Epidermal melanocyte (primary cell): ENCODE results near the gene TEX44.
"Not testable (repeated sequence)": the region's sequence is repeated elsewhere in the genome, so short reads cannot be mapped to it uniquely, and the experiment has no call there.

Experiments used
- DNase-seq: peaks from one replicate; pipeline ENCODE4 v3.0.0; 2011; ENCODE audit warnings: low spot score; ENCODE audit not compliant: insufficient read length

The TEX44 gene

DNA sequence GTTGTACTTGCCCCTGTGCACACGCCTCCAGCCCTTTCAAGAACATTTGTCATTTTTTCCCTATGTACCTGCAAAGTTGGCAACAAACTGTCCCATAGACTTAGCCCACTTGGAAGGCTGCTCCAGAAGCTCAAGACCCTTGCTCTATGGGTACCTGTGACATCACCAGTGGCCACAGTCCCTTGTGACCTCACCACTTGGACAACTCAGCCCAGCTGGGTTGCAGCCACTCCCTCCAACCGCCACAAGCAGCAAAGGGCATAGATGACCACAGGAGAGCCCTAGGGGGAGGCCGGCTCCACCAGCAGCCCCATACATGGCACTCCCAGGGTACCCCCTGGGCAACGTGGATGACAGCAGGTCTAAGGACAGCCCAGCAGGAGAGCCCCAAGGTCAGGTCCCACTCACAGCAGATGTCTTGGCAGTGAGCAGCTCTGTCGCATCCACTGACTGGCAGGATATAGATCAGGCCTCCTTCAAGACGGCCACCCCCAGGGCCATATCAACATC is at the start of gene TEX44:
Gene TEX44 (plus strand): TSS at position 229 of the 510 bp plus-strand sequence. CDS start 88 bp downstream, at position 317.
- DNase-seq: no peak

DNA sequence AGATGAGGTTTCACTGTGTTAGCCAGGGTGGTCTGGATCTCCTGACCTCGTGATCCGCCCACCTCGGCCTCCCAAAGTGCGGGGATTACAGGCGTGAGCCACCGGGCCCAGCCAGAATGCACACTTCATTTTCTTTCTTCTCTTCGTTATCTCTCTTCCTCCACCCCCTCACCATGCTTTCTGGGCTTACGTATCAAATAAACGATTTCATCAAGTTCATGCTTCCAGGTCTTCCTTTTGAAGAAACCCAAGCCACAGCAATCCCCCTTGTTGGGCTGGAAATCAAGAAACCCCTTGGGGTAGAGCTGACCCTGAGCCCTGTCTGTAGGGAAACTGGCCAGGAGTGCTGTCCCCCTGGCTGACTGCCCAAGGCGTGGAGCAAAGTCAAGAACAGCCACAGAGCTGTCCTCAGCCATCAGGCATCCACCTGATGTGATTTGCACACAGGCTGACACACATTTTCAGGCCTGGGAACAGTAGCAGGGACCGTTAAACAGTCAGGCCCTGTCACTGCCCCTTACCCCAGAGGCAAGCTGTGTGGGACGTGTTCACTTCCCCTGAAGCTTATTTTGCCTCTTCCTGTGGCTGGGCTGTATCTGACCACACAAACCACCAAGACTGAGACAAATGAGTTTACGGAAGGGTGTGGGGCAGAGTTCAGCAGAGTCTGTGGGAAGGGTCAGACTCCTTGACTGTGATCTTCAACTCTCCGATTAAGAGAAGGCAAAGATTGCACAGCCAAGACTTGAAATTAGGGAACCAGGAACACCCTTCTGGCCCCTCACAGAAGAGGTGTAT is 47.4 kb upstream of the TEX44 start:
- DNase-seq: no peak

DNA sequence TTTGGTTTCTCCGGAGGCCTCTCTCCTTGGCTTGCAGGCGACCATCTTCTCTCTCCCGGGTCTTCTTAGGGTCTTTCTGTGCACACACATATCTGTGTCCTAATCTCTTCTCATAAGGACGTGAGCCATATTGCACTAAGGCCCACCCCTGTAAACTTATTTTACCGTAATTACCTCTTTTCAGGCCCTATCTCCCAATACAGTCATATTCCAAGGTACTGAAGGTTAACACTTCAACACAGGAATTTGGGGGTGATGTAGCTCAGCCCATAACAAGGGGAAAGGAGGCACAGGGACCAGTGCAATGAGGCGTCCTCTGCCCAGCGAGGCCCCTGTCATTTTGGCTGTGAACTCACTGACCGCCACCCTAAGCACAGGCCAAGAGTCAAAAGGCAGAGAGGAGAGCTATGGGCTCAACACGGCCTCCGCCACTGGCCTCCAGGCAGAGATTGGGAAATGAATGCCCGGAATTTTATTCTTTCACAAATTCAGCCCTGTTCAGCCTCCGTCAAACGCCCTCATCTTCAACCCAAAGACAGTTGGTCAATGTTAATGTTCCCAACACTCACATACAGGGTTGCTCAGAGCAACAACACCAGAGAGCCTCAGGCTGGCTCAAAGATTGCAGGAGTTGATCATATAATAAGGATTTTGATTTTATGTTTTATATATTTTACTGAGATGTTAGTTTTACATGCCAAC is 46.5 kb upstream of the TEX44 start:
- no peak for DNase-seq

DNA sequence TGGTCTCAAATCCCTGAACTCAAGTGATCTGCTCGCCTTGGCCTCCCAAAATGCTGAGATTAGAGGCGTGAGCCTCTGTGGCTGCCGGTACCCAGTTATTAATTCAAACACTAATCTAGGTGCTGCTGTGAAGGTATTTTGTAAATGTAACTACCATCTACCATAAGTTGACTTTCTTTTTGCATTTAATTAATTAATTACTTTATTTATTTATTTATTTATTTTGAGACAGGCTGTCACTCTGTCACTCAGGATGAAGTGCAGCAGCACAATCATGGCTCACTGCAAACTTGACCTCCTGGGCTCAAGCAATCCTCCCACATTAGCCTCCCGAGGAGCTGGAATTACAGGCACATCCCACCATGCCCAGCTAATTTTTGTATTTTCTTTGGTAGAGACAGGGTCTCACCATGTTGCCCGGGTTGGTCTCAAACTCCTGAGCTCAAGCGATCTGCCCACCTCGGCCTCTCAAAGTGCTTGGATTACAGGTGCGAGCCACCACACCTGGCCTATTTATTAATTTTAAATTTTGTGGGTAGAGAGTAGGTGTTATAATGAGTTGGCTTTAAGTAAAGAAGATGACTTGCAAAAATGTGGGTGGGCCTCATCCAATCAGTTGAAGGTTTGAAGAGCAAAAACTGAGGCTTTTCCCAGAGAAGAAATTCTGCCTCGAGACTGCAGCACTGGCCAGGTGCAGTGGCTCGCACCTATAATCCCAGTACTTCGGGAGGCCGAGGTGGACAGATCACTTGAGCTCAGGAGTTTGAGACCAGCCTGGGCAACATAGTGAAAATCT is 45.2 kb upstream of the TEX44 start:
- no peak for DNase-seq

DNA sequence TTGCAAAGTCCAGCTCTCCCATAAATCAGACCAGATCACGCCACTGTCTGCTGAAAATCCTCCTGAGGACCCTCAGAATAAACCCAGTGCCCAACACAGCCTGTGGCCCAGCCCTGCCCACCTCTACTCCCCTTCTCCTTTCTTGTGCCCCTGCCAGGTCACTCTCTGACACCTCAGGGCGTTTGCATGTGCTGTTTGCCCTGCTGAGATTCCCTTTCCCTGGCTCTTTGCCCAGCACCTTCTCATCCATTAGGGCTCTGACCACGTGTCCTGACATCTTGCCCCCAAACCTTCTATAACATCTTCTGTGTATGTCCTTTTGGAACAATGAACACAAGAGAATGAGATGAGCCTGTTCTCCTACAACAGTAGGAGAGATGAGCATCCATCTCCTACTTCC is 43.9 kb upstream of the TEX44 start:
- no peak for DNase-seq

DNA sequence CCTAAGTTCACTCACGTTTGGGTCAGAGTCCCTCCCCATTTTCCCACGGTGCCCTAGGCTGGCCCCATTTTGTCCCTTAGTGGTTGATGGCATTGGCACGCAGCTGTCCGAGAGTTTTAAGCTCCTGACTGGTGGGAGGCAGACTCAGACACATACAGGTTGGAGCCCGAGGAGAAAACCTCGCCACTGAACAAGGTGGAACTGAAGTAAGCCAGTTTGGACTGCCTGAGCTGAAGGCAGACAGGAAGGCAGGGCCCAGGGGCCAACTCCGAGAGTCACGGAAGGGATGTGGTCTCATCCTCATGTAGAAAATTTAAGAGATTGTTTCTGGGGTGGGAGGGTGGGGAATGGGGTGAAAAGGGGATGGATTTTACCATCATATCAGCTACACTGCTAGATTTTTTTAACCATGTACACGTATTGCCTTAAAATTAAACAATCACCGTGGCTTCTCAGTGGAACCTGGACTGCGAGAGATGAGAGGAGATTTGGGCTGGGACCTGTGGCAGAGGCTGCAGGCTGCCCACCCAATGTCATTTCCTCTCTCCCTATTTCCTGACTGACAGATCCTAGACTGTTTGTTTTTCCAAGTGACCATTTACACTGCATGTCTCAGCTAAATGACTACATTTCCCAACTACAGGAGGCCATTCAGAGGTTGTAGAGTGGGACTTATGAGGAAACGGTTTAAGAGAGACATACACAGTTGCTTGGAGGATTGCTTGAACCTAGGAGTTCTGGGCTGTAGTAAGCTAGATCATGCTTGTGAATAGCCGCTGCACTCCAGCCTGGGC is 43.0 kb upstream of the TEX44 start:
- DNase-seq: no peak

DNA sequence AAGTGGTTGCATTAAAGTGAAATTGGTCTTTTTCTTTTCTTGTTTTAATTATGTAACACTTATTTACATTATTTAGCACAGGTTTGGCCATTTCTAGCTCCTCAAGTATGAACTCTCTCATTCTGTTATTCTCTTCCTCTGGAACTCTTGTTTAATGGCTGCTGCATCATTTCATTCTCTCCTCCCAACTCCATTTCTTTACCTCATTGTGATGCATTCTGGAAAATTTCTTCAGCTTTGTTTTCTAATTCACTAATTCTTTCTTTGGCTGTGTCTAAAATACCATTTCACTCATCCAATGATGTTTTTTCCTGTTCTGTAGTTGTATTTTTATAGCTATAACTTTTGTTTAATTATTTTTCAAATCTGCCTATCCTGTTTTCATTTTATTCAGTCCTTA is 39.9 kb upstream of the TEX44 start:
- no peak for DNase-seq

DNA sequence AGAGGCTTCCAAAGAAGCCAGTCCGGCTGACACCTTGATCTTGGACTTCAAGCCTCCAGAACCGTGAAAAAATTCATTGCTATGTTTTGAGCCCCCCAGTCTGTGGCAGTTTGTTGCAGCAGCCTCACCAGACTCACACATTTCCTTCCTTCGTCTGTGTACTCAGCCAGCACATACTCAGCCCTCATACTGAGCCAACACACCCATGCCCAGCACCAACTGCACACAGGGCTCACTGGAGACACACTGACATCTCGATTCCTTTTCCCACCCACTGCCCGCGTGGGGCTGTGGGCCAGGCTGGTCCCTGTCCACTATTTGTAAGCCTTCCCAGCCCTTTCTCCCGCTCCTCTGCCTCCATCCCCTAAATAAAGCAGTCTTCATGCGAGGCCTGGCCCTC is 38.3 kb upstream of the TEX44 start:
- no peak for DNase-seq

DNA sequence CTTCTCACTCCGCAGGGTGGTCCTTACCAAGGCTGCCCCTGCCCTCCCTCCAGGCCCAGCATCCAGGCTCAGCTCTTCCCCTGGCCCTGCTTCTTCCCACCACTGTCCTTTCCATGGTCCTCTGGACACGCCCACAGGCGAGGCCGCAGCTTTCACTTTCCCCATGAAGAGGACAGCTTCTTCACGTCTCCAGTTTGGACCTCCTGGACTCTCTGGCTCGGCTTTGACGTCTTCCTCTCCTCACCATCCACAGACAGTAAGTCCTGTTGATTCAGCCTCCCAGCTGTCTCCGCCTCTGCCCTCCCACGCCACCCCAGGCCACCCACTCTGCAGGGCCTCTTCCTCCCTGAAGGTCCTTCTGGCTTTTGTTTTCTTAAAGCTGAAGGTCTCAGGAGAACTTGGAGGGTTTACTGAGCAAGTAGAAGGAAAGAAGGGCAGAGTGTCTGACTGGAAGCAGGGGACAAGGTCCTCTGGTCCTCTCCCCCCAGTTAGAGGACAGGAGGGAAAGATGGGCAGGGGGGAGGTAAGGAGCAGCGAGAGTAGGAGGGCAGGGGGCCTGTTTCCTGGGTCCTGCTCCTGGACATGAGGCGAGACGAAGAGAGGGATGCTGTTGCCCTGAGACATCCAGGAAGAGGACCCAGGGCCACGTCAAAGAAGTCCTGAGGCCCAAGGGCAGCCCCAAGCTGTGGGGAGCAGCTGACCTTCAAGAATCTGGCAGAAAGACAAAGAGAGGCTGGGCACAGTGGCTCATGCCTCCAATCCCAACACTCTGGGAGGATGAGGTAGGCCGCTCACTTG is 37.7 kb upstream of the TEX44 start:
- DNase-seq: no peak

DNA sequence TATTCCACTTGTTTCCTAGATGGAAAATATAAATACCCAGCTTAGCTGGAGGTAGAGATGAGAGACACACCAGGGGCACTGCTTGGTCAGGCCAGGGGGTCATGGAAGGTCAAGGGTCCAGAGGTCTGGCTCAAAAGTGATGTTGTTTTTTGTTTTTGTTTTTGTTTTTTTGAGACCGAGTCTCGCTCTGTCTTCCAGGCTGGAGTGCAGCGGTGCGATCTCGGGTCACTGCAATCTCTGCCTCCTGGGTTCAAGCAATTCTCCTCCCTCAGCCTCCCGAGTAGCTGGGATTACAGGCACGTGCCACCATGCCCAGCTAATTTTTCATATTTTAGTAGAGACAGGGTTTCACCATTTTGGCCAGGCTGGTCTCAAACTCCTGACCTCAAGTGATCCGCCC is 36.2 kb upstream of the TEX44 start:
- not testable (repeated sequence) for DNase-seq

DNA sequence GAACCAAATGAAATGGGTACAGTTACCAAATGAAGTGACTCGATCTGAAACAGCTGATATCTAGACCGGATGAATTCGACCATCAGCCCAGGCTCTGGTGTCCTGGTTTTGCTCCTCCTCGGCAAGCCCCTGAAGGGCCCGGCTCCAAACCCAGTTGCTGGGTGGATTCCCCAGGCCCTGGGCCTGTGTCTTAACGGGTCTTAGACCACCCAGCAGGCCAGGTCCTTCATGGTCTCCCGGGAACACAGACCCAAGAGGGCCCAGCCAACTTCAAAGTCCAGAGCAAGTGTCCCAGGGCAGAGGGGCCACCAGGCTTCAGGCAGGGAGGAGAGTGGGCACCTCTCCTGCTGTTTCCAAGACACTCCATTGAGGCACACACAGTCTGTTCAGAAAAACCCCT is 35.7 kb upstream of the TEX44 start:
- no peak for DNase-seq

DNA sequence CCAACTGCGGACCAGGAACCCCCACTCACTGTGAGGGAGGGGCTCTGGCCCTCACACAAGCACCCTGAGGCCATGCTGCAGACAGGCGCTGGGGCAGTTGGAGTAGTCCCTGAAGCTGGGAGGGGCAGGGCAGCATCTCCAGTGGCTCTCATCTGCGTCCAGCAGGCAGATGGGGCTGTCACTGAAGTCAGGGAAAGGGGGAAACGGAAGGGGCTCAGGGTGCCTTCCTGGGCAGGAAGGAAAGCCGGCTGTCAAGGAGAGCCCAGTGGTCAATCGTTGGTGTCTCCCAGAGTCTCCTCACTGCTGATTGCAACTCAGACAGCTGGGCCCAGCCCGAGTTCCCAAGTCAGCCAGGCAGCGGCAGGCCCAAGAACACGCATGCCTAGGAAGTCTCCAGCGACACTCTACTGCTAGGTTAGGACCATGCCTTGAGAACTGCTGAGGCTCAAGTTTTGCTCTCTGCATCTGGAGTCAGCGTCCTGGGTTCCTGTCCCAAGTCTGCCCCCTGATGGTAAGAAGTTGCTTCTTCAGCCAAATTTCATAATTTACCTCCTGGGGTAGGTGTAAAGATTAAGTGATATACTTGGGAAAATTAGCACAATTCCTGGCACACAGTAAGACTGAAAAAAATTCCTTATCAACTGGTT is 35.0 kb upstream of the TEX44 start:
- DNase-seq: peak; percentile 79

DNA sequence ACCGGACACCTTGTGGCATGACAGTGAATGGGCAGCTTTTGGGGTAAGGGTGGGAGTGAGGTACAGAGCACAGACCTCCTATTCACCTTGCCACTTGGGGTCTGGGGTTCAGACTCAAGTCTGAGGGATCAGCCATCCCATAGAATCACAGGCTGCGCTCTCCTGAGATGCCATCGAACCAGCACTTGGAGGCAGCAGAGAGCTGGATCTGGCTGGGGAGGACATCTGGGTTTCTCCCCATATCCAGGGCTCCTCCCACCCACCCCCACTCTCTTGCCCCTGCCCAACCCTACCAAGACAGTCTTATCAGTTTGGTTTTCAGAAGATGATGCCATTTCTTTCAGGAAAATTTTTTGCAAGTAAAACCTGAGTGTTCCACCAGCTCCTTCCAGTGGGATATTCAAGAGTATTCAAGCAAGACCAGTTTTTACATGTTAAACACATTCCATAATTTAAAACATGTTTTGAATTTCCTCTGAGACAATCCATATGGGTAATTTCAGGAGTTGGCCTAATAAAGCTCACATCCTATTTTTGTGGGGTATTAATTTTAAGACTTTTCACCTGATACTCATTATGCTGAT is 29.2 kb upstream of the TEX44 start:
- DNase-seq: peak; percentile 74

DNA sequence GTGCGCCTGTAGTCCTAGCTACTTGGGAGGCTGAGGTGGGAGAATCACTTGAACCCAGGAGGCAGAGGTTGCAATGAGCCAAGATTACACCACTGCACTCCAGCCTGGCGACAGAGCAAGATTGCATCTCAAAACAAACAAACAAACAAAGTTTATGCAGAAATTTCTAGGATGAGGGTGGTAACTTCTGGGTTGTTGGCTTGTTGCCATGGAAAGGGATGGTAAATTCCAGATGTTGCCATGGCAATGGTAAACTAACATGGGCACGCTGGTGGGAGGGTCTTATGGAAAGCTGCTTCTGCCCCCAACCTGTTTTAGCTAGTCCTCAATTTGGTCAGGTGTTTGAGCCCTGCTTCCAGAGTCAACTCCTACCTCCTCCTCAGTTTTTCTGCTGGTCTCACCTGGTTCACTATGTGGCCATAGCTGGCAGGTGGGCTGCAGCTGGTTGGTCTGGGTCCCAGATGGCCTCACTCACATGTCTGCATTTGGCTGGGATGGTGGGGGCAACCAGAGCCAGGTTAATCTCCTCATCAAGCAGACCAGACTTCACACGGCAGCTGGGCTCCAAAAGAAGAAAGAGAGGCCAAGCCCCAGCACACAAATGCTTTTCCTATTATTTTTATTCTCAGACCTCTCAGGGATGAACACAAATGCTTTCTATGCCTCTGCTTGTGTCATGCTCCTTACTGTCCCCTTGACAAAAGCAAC is 26.6 kb upstream of the TEX44 start:
- DNase-seq: no peak

DNA sequence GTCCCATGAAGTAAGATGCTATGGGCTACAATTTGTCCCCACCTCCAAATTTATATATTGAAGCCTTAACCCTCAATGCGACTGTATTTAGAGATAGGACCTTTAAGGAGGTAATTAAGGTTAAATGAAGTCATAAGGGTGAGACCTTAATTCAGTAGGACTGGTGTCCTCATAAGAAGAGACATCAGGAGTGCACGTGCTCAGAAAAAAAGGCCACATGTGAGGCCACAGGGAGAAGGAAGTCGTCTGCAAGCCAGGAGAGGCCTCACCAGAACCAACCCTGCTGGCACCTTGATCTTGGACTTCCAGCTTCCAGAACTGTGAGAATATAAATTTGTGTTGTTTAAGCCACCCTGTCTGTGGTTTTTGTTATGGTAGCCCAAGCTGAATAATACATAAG is 25.5 kb upstream of the TEX44 start:
- no peak for DNase-seq

DNA sequence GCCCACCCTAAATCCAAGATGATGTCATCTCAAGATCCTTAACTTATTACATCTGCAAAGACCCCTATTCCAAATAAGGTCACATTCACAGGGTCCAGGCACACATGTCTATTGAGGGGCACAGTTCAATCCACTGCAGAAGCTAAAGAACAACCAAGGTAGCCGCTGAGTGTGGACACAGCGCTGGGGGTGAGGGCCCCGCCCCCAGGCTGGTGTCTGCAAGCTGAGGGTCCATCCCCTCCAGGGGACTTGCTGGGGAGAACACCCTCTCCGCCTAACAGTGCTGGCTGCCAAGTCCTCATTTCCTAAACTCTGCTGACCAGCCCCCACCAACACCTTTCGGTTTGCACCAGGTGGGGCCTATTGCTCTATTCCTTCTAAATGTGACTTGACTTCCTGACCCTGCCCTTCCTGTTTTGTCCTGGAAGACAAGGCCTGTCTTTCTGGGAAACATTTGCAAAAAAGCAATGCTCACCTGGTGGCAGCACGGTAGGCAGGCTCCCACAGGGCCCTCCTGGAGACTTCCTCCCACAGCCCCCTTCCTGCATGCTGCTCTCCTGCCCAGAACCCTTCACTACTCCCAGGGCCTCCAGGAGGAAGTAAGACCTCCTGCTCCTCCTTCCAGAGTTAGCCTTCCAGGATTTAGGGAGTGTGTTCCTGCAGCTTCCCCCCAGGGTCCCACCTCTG is 24.4 kb upstream of the TEX44 start:
- no peak for DNase-seq

DNA sequence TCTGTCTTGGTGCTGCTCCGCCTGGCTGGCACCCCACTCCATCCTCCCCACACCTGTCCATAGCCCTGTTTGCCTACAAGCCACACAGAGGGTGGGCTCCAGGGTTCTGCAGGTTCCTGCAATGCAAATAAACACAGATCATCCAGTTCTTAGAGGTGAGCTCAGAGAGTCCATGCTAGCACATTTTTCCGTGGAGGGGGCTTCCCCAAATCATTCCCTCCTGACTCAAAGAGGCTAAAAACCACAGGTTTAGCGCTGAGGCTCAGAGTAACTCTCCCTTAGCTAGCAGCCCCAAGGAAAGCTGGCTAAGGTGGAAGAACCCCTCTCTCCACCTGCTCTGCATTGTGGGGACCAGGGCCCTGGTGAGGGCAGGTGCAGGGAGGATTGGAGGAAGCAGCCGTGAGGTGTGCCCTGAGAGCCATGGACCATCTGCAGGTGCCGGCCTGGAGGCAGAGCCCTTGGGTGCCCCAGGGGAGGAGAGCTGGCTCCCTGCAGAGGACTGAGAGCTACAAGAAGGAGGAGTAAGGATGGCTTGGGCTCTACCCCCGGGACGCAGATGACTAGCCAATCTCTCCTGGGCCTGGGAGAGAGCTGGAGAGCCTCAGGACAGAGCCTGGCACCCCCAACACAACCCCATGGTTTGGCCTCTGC is 23.8 kb upstream of the TEX44 start:
- no peak for DNase-seq

DNA sequence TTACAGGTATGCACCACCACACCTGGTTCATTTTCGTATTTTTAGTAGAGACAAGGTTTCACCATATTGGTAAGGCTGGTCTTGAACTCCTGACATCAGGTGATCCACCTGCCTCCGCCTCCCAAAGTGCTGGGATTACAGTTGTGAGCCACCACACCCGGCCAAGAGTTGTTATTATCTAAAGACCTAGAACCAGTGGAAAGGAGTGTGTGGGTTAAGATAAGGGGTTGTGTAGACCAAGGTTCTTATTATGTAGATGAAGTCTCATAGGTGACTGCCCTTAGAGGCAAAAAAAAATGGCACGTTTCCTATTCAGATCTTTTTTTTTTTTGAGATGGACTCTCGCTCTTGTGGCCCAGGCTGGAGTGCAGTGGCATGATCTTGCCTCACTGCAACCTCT is 21.7 kb upstream of the TEX44 start:
- DNase-seq: not testable (repeated sequence)
